Measurements from ENCODE around the gene SLC27A6.

DNA sequence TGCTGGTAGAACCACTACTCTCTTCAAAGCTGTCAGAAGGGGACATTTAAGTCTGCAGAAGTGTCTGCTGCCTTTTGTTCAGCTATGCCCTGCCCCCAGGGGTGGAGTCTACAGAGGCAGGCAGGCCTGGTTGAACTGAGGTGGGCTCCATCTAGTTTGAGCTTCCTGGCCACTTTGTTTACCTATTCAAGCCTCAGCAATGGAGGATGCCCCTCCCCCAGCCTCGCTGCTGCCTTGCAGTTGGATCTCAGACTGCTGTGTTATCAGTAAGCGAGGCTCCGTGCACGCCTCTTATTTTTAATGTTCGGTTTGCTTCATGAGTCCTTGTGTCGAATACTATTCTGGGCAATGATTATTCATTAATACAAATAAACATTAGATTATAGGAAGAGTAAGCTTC is 3.1 kb upstream of the SLC27A6 start:
- TF ChIP-seq POLR2A (IDR thresholded peaks at IDR 0.05) (no peak), CTCF (IDR thresholded peaks at IDR 0.05) (no peak)
